ENCODE results near the gene CMIP.

CMIP gene

DNA sequence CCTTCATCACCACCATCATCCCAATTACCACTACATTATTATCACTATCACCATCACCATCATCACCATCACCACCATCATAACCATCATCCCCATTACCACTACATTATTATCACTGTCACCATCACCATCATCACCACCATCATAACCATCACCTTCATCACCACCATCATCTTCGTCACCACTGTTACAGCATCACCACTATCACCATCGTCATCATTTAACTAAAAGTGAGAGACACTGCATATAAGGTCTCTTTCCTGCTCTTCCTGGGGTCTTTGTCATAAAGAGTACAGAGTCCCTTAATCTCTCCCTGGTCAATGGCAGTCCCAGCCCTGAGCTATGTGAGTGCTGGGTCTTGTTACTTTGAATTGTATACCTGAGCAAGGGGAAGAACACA, 133.5 kb downstream of the CMIP start:
- TF ChIP-seq, protein P1, sequence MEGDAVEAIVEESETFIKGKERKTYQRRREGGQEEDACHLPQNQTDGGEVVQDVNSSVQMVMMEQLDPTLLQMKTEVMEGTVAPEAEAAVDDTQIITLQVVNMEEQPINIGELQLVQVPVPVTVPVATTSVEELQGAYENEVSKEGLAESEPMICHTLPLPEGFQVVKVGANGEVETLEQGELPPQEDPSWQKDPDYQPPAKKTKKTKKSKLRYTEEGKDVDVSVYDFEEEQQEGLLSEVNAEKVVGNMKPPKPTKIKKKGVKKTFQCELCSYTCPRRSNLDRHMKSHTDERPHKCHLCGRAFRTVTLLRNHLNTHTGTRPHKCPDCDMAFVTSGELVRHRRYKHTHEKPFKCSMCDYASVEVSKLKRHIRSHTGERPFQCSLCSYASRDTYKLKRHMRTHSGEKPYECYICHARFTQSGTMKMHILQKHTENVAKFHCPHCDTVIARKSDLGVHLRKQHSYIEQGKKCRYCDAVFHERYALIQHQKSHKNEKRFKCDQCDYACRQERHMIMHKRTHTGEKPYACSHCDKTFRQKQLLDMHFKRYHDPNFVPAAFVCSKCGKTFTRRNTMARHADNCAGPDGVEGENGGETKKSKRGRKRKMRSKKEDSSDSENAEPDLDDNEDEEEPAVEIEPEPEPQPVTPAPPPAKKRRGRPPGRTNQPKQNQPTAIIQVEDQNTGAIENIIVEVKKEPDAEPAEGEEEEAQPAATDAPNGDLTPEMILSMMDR (IDR thresholded peaks at IDR 0.05; ENCODE audit: insufficient read depth, low read depth, low read length, missing control alignments) = no peak
- H3K4me3 ChIP-seq (ENCODE audit: low read length) = no peak overlapping the region
- no peak for DNase-seq (ENCODE audit: low read depth)

DNA sequence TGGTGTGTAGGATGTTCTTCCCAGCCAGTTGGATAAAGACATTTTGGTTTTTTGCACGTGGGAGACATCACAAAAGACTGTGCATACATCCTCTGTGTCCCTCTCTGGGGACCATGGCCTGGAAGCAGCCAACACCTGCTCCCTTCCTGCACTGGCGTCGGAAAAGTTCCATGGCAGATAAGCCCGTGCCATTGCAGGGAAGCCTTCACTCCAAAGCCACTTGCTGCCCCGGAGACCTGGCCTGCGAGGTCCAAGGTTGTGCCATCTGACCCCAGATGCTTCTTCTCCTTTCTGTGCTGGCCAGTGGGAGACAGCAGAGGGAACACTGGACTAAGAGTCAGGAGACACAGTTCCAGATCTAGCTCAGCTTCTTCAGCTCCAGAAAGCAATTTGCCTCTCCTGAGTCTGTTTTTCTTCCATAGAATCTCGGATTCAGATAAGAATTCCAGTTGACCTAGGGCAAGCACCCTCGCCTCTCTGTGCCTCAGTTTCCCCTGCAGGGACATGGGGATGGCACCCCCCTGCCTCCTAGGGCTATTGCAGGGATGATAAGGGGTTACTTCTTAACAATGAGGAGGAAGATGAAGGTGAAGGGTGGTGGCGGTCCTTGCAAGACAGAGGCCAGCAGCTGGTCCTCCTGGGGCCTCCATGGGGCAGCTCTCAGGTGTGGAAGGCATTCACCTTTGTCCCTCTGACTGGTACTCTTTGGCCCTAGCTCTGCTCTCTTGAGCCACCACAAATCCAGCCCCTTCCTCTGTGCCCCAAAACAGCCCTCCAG, 134.2 kb downstream of the CMIP start:
- no peak overlapping the region for H3K4me3 ChIP-seq (ENCODE audit: low read length)
- TF ChIP-seq, protein P1 (IDR thresholded peaks at IDR 0.05; ENCODE audit: insufficient read depth, low read depth, low read length, missing control alignments) = no peak
- DNase-seq (ENCODE audit: low read depth) = no peak

DNA sequence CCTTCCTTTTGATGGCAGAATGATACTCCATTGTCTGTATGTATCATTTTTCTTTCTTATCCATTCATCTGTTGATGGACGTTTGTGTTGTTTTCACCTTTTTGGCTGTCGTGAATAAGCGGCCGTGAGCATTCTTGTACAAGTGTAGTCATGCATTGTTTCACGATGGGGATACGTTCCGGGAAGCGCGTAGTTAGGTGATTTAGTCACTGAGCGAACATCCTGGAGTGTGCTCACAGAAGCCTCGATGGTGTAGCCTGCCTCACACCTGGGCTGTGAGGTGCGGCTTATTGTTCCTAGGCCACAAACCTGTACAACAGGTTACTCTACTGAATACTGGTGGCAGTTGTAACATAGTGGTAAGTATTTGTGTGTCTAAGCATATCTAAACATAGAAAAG, 136.5 kb downstream of the CMIP start:
- DNase-seq (ENCODE audit: low read depth) = peak; percentile 100
- TF ChIP-seq, protein P1 (IDR thresholded peaks at IDR 0.05; ENCODE audit: insufficient read depth, low read depth, low read length, missing control alignments) = no peak
- H3K4me3 ChIP-seq (ENCODE audit: low read length) = no peak overlapping the region

DNA sequence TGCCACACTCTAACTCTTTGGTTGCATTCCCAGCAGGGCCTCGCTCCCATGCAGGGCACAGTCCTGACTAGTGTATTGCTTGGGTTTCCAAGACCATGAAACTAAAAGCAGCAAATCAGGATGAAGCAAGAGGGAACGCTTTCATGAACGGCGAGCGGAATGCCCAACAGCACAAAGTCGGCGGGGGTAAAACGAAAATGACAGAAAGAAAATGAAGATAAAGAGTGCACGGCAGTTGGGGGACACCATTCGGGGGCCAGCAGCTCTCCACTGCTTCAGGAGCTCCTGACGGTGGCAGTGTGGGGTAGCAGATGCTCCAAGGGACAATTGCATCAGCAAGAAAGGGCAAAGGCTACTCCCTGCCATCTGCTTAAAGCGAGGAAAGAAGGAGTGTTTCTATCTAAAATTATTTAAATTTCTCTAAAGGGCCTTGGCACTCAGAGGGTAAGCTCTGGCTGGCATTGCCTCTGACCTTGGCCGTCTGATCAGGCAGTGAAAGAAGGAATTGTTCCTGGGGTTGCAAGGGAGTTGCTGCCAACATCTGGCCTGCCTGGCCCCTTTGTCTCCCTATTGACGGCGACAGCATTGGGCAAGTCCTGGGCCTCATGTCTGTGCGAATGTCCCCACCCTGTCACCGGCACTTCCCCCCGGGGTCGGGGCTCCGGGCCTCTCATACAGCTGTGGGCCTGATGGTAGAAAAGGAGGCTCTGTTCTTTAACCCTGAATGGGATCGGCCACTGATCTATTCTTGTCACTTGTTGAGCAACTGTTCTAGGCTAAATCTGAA, 138.2 kb downstream of the CMIP start:
- no peak overlapping the region for H3K4me3 ChIP-seq (ENCODE audit: low read length)
- TF ChIP-seq, protein P1 (IDR thresholded peaks at IDR 0.05; ENCODE audit: insufficient read depth, low read depth, low read length, missing control alignments) = no peak
- DNase-seq (ENCODE audit: low read depth) = no peak

DNA sequence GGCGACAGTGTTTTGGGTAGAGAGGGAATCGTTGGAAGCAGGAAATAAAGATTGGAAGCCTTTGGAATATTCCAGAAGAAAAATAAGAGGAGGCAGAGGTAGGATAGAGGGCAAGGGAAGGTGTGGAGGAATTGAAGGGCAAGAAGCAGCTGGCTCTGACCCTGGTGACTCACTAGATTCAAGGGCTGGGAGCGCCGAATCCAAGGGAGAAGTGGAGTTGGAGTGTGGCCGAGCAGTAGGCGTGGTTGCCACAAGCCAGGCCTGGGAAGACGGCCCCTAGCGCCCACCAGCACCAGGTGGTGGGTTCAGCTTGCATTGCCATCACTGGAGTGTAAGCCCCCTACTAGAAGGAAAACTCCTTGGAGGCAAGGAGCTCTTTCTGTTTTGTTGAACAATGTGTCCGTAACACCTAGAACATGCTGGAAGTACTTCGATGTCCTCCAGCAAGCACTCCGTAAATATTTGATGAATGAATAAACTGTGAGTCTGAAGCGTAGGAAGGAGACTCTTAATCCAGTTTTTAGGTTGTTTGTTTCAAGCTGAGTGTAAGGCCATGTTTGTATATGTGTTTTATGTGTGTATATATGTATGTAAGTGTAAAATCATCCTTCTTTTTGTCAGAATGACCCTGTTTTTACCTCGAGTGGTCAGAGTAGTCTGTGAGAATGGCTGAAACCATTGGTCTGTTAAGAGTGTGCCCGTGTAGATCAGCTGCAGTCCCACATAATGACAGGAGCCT, 139.5 kb downstream of the CMIP start:
- TF ChIP-seq, protein P1 (IDR thresholded peaks at IDR 0.05; ENCODE audit: insufficient read depth, low read depth, low read length, missing control alignments) = no peak
- DNase-seq (ENCODE audit: low read depth) = peak; percentile 90
- H3K4me3 ChIP-seq (ENCODE audit: low read length) = no peak overlapping the region

DNA sequence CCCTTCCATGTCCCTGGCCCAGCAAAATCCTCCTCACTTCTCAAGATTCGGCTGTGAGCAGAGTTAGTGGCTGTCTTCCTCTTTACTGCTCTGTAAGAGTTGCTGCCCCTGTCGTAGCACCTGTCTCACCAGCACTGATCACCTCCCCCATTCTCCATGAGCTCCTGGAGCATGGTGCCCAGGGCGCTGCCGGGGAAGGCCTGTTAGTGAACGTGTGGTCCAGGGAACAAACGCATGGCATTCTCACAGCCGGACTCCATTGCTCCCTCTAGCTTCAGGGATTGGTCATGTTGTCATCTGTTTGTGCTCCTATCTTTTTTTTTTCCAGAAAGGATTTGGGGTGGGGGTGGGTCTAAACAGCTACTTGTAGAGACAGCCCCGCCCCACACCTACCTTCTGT, 141.2 kb downstream of the CMIP start:
- DNase-seq (ENCODE audit: low read depth) = no peak
- TF ChIP-seq, protein P1 (IDR thresholded peaks at IDR 0.05; ENCODE audit: insufficient read depth, low read depth, low read length, missing control alignments) = peak; percentile 34
- H3K4me3 ChIP-seq (ENCODE audit: low read length) = no peak overlapping the region
